NB4 (cell line): ENCODE data around the gene SNRNP70.
A peak's percentile ranks its signal among the peaks of the same experiment; 100 is the strongest.
"Not testable (repeated sequence)": the region's sequence is repeated elsewhere in the genome, so short reads cannot be mapped to it uniquely, and the experiment has no call there.

Experiments
- DNase-seq: peaks from one replicate; pipeline ENCODE4 v3.0.0; 2010; ENCODE audit warnings: low read depth
- H3K4me3 ChIP-seq: one replicate; pipeline ENCODE4 v1.5.1; 2011; ENCODE audit warnings: mild to moderate bottlenecking, low read depth, low read length, moderate library complexity
- CTCF ChIP-seq: IDR thresholded peaks from one replicate; pipeline ENCODE4 v1.5.1; 2012; ENCODE audit warnings: low read depth, low read length
- MAX ChIP-seq: IDR thresholded peaks from 2 replicates; pipeline ENCODE4 v1.6.1; 2011; ENCODE audit warnings: low read depth, low read length
- MYC ChIP-seq: IDR thresholded peaks from 2 replicates; pipeline ENCODE4 v1.6.1; 2011; ENCODE audit warnings: low read depth, low read length
- POLR2A ChIP-seq: IDR thresholded peaks from 2 replicates; pipeline ENCODE4 v1.6.1; 2011; ENCODE audit warnings: mild to moderate bottlenecking; ENCODE audit not compliant: insufficient read length; ENCODE audit errors: extremely low read depth

SNRNP70 gene

DNA sequence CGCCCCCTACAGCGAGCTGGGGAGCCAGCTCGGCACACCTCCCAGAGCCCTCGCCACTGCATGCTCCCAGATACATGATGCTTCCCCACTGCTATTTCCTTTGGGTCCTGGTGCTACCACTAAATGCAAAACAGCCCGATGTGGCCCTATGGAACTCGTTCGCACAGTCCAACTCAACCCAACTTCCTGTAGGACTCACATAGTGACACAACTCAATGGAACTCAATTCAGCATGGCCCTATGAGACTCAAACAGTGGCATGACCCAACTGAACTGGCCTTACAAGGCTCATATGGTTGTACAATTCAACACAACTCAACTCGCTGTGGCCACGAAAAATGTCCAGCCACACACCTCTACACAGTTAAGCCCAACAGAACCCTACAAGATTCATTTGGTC, 16.2 kb upstream of the SNRNP70 start:
- TF ChIP-seq CTCF, result no peak
- TF ChIP-seq POLR2A, result no peak
- TF ChIP-seq MYC, result no peak
- no peak for TF ChIP-seq MAX
- DNase-seq, result no peak
- H3K4me3 ChIP-seq, result no peak overlapping the region

DNA sequence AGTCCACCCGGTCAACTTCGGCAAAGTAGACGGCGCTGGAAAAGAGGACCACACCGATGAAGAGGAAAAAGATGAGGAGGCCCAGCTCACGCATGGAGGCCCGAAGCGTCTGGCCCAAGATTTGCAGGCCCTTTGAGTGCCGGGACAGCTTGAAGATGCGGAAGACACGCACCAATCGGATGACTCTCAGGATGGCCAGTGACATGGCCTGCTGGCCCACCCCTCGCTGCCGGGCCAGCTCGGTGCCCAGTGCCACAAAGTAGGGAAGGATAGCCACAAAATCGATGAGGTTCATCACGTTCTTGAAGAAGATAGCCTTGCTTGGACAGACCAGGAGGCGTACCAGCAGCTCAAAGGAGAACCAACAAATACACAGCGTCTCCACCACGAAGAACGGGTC, 14.8 kb upstream of the SNRNP70 start:
- no peak for DNase-seq
- TF ChIP-seq MAX, result no peak
- no peak for TF ChIP-seq CTCF
- no peak for TF ChIP-seq POLR2A
- no peak overlapping the region for H3K4me3 ChIP-seq

DNA sequence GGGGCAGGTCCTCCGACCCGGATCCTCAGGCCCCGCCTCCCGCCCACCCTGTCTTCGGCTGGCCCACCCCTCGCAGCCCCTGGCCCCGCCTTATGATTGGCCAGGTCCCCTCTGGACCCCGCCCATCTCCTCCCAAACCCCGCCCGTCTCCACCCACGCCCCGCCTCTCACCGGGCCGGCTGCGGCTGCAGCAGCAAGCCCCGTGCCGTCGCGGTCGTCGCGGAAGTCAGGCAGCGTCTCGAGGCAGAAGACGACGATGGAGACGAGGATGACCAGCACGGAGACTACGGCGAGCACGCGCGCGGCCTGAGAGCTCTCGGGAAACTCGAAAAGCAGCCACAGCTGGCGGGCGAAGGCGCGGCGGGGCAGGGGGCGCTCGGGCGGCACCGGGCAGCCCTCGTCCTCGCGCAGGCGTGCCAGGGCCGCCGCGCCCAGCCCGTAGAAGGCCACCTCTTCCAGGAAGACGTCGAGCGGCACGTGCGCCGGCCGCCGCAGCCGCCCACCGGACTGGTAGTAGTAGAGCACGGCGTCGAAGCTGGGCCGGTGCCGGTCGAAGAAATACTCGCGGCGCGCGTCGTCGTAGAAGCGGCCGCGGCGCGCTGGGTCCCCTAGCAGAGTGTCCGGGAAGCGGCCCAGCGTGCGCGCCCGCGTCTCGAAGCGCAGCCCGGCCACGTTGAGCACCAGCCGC, 13.2 kb upstream of the SNRNP70 start:
- TF ChIP-seq MAX (no peak), MYC (no peak), CTCF (no peak), POLR2A (no peak)
- no peak for DNase-seq
- H3K4me3 ChIP-seq, result no peak overlapping the region

- no peak overlapping the region for H3K4me3 ChIP-seq
- DNase-seq, result peak; percentile 68
- TF ChIP-seq MYC (no peak), CTCF (peak; percentile 50)
Measured at GRCh38 chr19:49073514-49074378, 11.5 kb upstream of the SNRNP70 start.

GRCh38 chr19:49074869-49075268, 10.4 kb upstream of the SNRNP70 start:
- not testable (repeated sequence) for H3K4me3 ChIP-seq
- TF ChIP-seq CTCF, result peak; percentile 46
- peak; percentile 54 for DNase-seq

- TF ChIP-seq CTCF, result no peak
- TF ChIP-seq POLR2A, result no peak
- no peak for TF ChIP-seq MAX
- TF ChIP-seq MYC, result no peak
- H3K4me3 ChIP-seq, result no peak overlapping the region
- DNase-seq, result no peak
Measured at GRCh38 chr19:49080392-49080791, 4.9 kb upstream of the SNRNP70 start.
